DMS79 treated with DMSO at 0.1 percent for 48 hours (cell line): Measurements from ENCODE around the gene FAIM.
"Not testable (repeated sequence)": the region's sequence is repeated elsewhere in the genome, so short reads cannot be mapped to it uniquely, and the experiment has no call there.

Experiments
- DNase-seq: peaks from one replicate; lab custom pipeline; 2025; lab: John Stamatoyannopoulos, UW

Gene FAIM

GRCh38 chr3:138680974-138681373, 72.4 kb downstream of the FAIM start:
- DNase-seq = not testable (repeated sequence)

GRCh38 chr3:138681463-138682220, 73.1 kb downstream of the FAIM start:
- DNase-seq = peak; percentile 25

GRCh38 chr3:138682648-138683047, 74.1 kb downstream of the FAIM start:
- DNase-seq = no peak
